Sigmoid colon (tissue), 7 donors: ENCODE measurements around the gene GABBR2. TPM values are rescaled to one million over a fixed set of nuclear protein-coding genes. Genes with fewer than 3 reads are reported as not detected.

Experiments
- DNase-seq: peaks from one replicate; pipeline ENCODE4 v3.0.0-alpha.2; 2019
- H3K27ac ChIP-seq, 4 donors: fragments of 200-600 bp; sonication (generic); one replicate each; pipeline ENCODE4 v1.5.1; 2016 to 2019; ENCODE audit warnings: mild to moderate bottlenecking in 1 of 4
- H3K27me3 ChIP-seq, 3 donors: fragments of 200-600 bp; sonication (generic); one replicate each; pipeline ENCODE4 v1.5.1; 2019; ENCODE audit warnings: mild to moderate bottlenecking in 1 of 3
- H3K36me3 ChIP-seq, 4 donors: fragments of 200-600 bp; sonication (generic); one replicate each; pipeline ENCODE4 v1.5.1; 2016 to 2019
- H3K4me1 ChIP-seq, 4 donors: fragments of 200-600 bp; sonication (generic); one replicate each; pipeline ENCODE4 v1.5.1; 2017 to 2019
- H3K4me3 ChIP-seq, 4 donors: fragments of 200-600 bp; sonication (generic); one replicate each; pipeline ENCODE4 v1.5.1; 2017 to 2019; ENCODE audit warnings: mild to moderate bottlenecking in 2 of 4, moderate library complexity in 1 of 4
- H3K9me3 ChIP-seq, 4 donors: fragments of 200-600 bp in 3 of 4; sonication (generic) in 3 of 4; one replicate each; pipeline versions ENCODE4 v1.5.1 to v1.6.1; 2013 to 2019
- CTCF ChIP-seq, 4 experiments: fragments of 450-650 bp in 3 of 4; fragments of 200-600 bp in 1 of 4; IDR thresholded peaks; one replicate each; pipeline ENCODE4 v1.5.1; 2016 to 2019; ENCODE audit warnings: antibody characterized with exemption in 4 of 4, mild to moderate bottlenecking in 3 of 4, moderate library complexity in 2 of 4
- EP300 ChIP-seq, 4 donors: sonication (generic); formaldehyde crosslinking; IDR thresholded peaks; one replicate each; pipeline ENCODE4 v1.6.1; 2017; ENCODE audit warnings: antibody characterized with exemption in 4 of 4
- POLR2A ChIP-seq, 2 donors: fragments of 450-650 bp; IDR thresholded peaks; one replicate each; pipeline ENCODE4 v1.6.1; 2016; ENCODE audit warnings: antibody characterized with exemption in 2 of 2, mild to moderate bottlenecking in 2 of 2, moderate library complexity in 2 of 2
- POLR2AphosphoS5 ChIP-seq, 4 donors: sonication (generic); formaldehyde crosslinking; IDR thresholded peaks; one replicate each; pipeline ENCODE4 v1.6.1; 2017; ENCODE audit warnings: antibody characterized with exemption in 4 of 4
- WGBS, 2 donors: extraction: QIAGEN DNeasy Blood & Tissue Kit; methylation state at CpG; one replicate each; pipeline ENCODE4 v1.1.7; 2013; 5-methylcytosine and 5-hydroxymethylcytosine counted together
- intact Hi-C: fragments of 100-400 bp; cut with DNase I; formaldehyde crosslinking; loops from one replicate; pipeline ENCODE4 v1.15.1; 2023
- polyA plus RNA-seq, 3 donors: library from polyadenylated mRNA; stranded (reverse); fragments of 200-250 nt; gene quantifications; one replicate each; pipeline ENCODE4 v1.2.3, GENCODE V29; 2013
- total RNA-seq, 4 donors: library from RNA; depleted of rRNA; stranded (reverse); fragments of >200 nt; gene quantifications; one replicate each; pipeline ENCODE4 v1.1.0, GENCODE V29; 2016
- donor health status: healthy with polysubstance abuse.
- donor health status: Bipolar disorder and iron deficiency.
- donor health status: healthy.

Gene GABBR2
- total and polyA plus RNA-seq, 7 donors, result under 0.01 to 0.04 (median under 0.01) TPM; not detected in 4

- intact Hi-C loops, result no loop called here
- H3K27me3 ChIP-seq, result no peaks in the 10 kb centered on the region
Measured at GRCh38 chr9:98368366-98369065, 340.2 kb downstream of the GABBR2 start.

GRCh38 chr9:98367923-98368322 is 340.8 kb downstream of the GABBR2 start:
- Histone ChIP-seq H3K36me3 (no peaks in the 10 kb centered on the region), H3K4me3 (no peak overlapping the region), H3K4me1 (no peaks in the 10 kb centered on the region), H3K27me3 (no peaks in the 10 kb centered on the region), H3K27ac (no peak overlapping the region), H3K9me3 (peaks cover 0 to 12% (median 7%) of the 10 kb centered on the region in 4 donors)
- DNase-seq, result no peak
- 86 to 87% methylated on average over 5 of the region's 5 CpGs for WGBS, 2 donors
- intact Hi-C loops, result no loop called here
- TF ChIP-seq CTCF (IDR thresholded peaks at IDR 0.05), result no peak
- no peak for TF ChIP-seq POLR2AphosphoS5 (IDR thresholded peaks at IDR 0.05)
- no peak for TF ChIP-seq POLR2A (IDR thresholded peaks at IDR 0.05)
- no peak for TF ChIP-seq EP300 (IDR thresholded peaks at IDR 0.05)

More at GRCh38 chr9:98368366-98369065, 340.2 kb downstream of the GABBR2 start:
- no peaks in the 10 kb centered on the region for H3K36me3 ChIP-seq
- no peak for DNase-seq
- peaks cover 0 to 12% (median 7%) of the 10 kb centered on the region in 4 donors for H3K9me3 ChIP-seq
- TF ChIP-seq EP300 (IDR thresholded peaks at IDR 0.05), result no peak
- TF ChIP-seq CTCF (IDR thresholded peaks at IDR 0.05), result no peak
- TF ChIP-seq POLR2A (IDR thresholded peaks at IDR 0.05), result no peak
- TF ChIP-seq POLR2AphosphoS5 (IDR thresholded peaks at IDR 0.05), result no peak
- no peak overlapping the region for H3K4me3 ChIP-seq
- no peaks in the 10 kb centered on the region for H3K4me1 ChIP-seq
- WGBS, 2 donors, result 87 to 88% methylated on average over 9 of the region's 9 CpGs
- H3K27ac ChIP-seq, result no peak overlapping the region

- H3K27me3 ChIP-seq, result no peaks in the 10 kb centered on the region
- TF ChIP-seq POLR2A (IDR thresholded peaks at IDR 0.05), result no peak
- no peak for TF ChIP-seq EP300 (IDR thresholded peaks at IDR 0.05)
- no peak for TF ChIP-seq CTCF (IDR thresholded peaks at IDR 0.05)
- no peak for TF ChIP-seq POLR2AphosphoS5 (IDR thresholded peaks at IDR 0.05)
- peaks cover 0 to 12% (median 7%) of the 10 kb centered on the region in 4 donors for H3K9me3 ChIP-seq
- DNase-seq, result no peak
- no peaks in the 10 kb centered on the region for H3K36me3 ChIP-seq
- H3K27ac ChIP-seq, result no peak overlapping the region
- intact Hi-C loops, result no loop called here
- H3K4me1 ChIP-seq, result no peaks in the 10 kb centered on the region
- H3K4me3 ChIP-seq, result no peak overlapping the region
- WGBS, 2 donors, result 74 to 85% methylated on average over 5 of the region's 5 CpGs
Measured at GRCh38 chr9:98367371-98367900, 341.3 kb downstream of the GABBR2 start.

- Histone ChIP-seq H3K4me3 (no peak overlapping the region), H3K27me3 (no peaks in the 10 kb centered on the region), H3K9me3 (peaks cover 0 to 12% (median 7%) of the 10 kb centered on the region in 4 donors), H3K27ac (no peak overlapping the region), H3K4me1 (no peaks in the 10 kb centered on the region), H3K36me3 (no peaks in the 10 kb centered on the region)
- 77 to 96% methylated on average over 1 of the region's 1 CpG for WGBS, 2 donors
- TF ChIP-seq POLR2A (IDR thresholded peaks at IDR 0.05) (no peak), CTCF (IDR thresholded peaks at IDR 0.05) (no peak), EP300 (IDR thresholded peaks at IDR 0.05) (no peak), POLR2AphosphoS5 (IDR thresholded peaks at IDR 0.05) (no peak)
- intact Hi-C loops, result no loop called here
- DNase-seq, result no peak
Measured at GRCh38 chr9:98365781-98366180, 343.0 kb downstream of the GABBR2 start.
